GM23248 (cell line): ENCODE results near the gene MACROD2.

Source experiments
- EZH2 ChIP-seq: fragments of 200-600 bp; sonication (generic); IDR thresholded peaks from 2 replicates; pipeline ENCODE4 v1.6.1; 2018; ENCODE audit warnings: antibody characterized with exemption, mild to moderate bottlenecking; ENCODE audit not compliant: insufficient read depth, poor library complexity, severe bottlenecking
- EZH2phosphoT487 ChIP-seq: fragments of 200-600 bp; sonication (generic); IDR thresholded peaks from 2 replicates; pipeline ENCODE4 v1.6.1; 2018; ENCODE audit warnings: antibody characterized with exemption, moderate library complexity, mild to moderate bottlenecking, low read depth; ENCODE audit not compliant: insufficient read depth

- TF ChIP-seq EZH2 = no peak
- TF ChIP-seq EZH2phosphoT487 = no peak
Observed at GRCh38 chr20:15131176-15131575, 1135.9 kb downstream of the MACROD2 start.
